Activated CD4-positive, alpha-beta memory T cell treated with anti-CD3 and anti-CD28 coated beads, Interleukin-2, amount 10 ng/mL, durations not matched to agents 7 days and 5 days (primary cell): ENCODE results near the gene CREG2. TPM values are rescaled to one million over a fixed set of nuclear protein-coding genes. Genes with fewer than 3 reads are reported as not detected.
A peak's percentile ranks its signal among the peaks of the same experiment; 100 is the strongest.

Experiments used
- CTCF ChIA-PET: fragments of 350-600 bp; sonication (Branson Sonifier 250); formaldehyde crosslinking; loops from one replicate; lab custom pipeline; 2021; ENCODE audit warnings: antibody characterized with exemption, inconsistent platforms; lab: Charles Lee
- POLR2A ChIA-PET: fragments of 350-600 bp; sonication (Branson Sonifier 250); formaldehyde crosslinking; loops from one replicate; lab custom pipeline; 2021; ENCODE audit warnings: antibody characterized with exemption; lab: Charles Lee
- DNase-seq: peaks from one replicate; pipeline ENCODE4 v3.0.0-alpha.2; 2020
- H3K27ac Mint-ChIP-seq: one replicate; pipeline ENCODE4 v1.8.0; 2021; ENCODE audit warnings: mild to moderate bottlenecking, mixed read lengths
- H3K27me3 Mint-ChIP-seq: one replicate; pipeline ENCODE4 v1.8.0; 2021; ENCODE audit warnings: mixed read lengths
- H3K36me3 Mint-ChIP-seq: one replicate; pipeline ENCODE4 v1.8.0; 2021; ENCODE audit warnings: low read depth, mixed read lengths
- H3K4me1 Mint-ChIP-seq: one replicate; pipeline ENCODE4 v1.8.0; 2021; ENCODE audit warnings: mixed read lengths
- H3K4me3 Mint-ChIP-seq: one replicate; pipeline ENCODE4 v1.8.0; 2021; ENCODE audit warnings: mild to moderate bottlenecking, mixed read lengths
- H3K9me3 Mint-ChIP-seq: one replicate; pipeline ENCODE4 v1.8.0; 2021; ENCODE audit warnings: mixed read lengths
- total RNA-seq, 2 experiments: library from RNA; stranded (reverse); gene quantifications; one replicate each; pipeline ENCODE4 v1.2.3, GENCODE V29; 2021

CREG2 gene
- total RNA-seq, 2 experiments from 2014 or later: 0.65 to 0.98 TPM

DNA sequence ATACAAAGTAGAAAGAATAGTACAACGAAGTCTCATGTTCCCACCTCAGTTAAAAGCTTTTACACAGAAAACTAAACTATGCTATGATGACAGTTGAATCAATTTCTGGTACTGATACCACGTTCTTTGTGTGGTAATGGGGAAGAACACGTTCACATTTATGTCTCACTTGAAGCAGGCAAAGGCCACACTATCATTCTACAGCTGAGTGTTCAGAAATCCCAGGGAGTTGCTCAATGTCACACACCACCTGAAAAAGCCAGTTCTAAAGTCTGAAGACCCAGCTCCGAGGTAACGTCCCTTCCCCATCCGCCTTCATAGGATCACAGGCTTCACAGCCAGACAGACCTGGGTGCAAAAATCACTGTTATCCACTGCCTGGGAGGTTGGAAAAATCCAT, 87.7 kb downstream of the CREG2 start:
- peaks cover 76% of the 10 kb centered on the region for H3K4me1 Mint-ChIP-seq
- no peaks in the 10 kb centered on the region for H3K27me3 Mint-ChIP-seq
- DNase-seq: no peak
- H3K9me3 Mint-ChIP-seq: no peaks in the 10 kb centered on the region
- POLR2A ChIA-PET: interaction anchor here (0.9 to 1.6 kb wide), 3 partner anchors 9 to 47 kb away, joined by 3 to 4 read pairs (median 4); partner anchors contain the start of genes CNOT11 and RNF149
- no peak overlapping the region for H3K4me3 Mint-ChIP-seq
- H3K36me3 Mint-ChIP-seq: peaks cover 73% of the 10 kb centered on the region
- H3K27ac Mint-ChIP-seq: peak overlapping the region; percentile 12
- CTCF ChIA-PET: interaction anchor here (1.5 kb wide), 2 partner anchors 23 to 43 kb away, joined by 4 to 5 read pairs; no protein-coding TSS in a partner anchor

DNA sequence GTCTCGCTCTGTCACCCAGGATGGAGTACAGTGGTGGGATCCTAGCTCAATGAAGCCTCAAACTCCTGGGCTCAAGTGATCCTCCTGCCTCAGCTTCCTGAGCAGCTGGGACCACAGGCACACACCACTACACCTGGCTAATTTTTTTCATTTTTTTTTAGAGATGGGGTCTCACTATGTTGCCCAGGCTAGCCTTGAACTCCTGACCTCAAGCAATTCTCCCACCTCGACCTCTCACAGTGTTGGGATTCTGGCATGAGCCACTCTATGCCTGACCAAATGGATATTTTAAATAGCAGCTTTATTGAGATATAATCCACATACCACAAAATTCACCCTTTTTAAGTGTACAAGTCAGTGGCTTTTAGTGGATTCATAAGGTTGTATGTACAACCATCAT, 89.9 kb downstream of the CREG2 start:
- H3K4me1 Mint-ChIP-seq: peaks cover 62% of the 10 kb centered on the region
- H3K36me3 Mint-ChIP-seq: peaks cover 74% of the 10 kb centered on the region
- ChIA-PET CTCF (interaction anchor here (1.5 kb wide), 1 partner anchor 45 kb away, joined by 4 read pairs; no protein-coding TSS in a partner anchor), POLR2A (no interaction called here)
- DNase-seq: no peak
- H3K27ac Mint-ChIP-seq: no peak overlapping the region
- no peaks in the 10 kb centered on the region for H3K27me3 Mint-ChIP-seq
- no peaks in the 10 kb centered on the region for H3K9me3 Mint-ChIP-seq
- no peak overlapping the region for H3K4me3 Mint-ChIP-seq

DNA sequence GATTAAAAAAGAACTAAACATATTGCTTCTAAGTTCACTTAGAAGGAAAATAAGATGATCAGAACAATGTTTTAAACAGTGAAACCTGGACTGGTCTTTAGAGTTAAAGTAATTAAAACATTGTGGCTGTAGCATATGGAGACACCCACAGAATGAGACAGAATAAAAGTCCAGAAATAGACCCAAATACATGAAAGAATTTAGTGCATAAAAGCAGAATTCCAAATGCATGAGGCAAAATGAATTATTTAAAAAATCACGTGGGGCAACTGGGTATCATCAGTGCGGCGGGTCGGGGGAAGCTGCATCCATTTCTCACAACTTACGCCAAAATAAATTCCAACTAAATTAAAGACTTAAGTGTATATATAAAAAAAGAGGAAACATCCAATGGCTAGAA, 90.9 kb downstream of the CREG2 start:
- POLR2A ChIA-PET: interaction anchor here (0.6 kb wide), 1 partner anchor 44 kb away, joined by 3 read pairs; the partner anchor contains the start of gene CNOT11
- CTCF ChIA-PET: interaction anchor here (1.5 kb wide), 1 partner anchor 46 kb away, joined by 4 read pairs; no protein-coding TSS in a partner anchor

DNA sequence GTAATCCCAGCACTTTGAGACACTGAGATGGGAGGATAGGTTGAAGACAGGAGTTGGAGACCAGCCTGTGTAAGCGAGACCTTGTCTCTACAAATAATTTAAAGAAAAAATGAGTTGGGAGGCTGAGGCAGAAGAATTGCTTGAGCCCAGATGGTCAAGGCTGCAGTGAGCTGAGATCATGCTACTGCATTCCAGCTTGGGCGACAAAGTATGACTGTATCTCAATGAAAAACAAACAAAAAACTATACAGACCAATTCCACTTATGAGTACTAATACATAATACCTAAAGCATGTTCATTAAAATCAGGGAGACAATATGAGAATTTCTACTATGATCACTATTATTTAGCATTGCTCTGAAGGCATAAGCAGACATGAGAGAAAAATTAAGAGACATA, 91.4 kb downstream of the CREG2 start:
- POLR2A ChIA-PET: interaction anchor here (0.6 kb wide), 1 partner anchor 43 kb away, joined by 3 read pairs; the partner anchor contains the start of gene CNOT11
- DNase-seq: no peak
- Mint-ChIP-seq H3K4me3 (no peak overlapping the region), H3K27ac (no peak overlapping the region), H3K9me3 (no peaks in the 10 kb centered on the region), H3K4me1 (peaks cover 50% of the 10 kb centered on the region), H3K36me3 (peaks cover 67% of the 10 kb centered on the region), H3K27me3 (no peaks in the 10 kb centered on the region)
- CTCF ChIA-PET: interaction anchor here (0.5 to 1.5 kb wide), 2 partner anchors 46 to 90 kb away, joined by 3 to 4 read pairs; no protein-coding TSS in a partner anchor

More for the DNA sequence above, 90.9 kb downstream of the CREG2 start:
- Mint-ChIP-seq H3K36me3 (peaks cover 69% of the 10 kb centered on the region), H3K9me3 (no peaks in the 10 kb centered on the region), H3K27ac (no peak overlapping the region), H3K4me3 (no peak overlapping the region), H3K27me3 (no peaks in the 10 kb centered on the region), H3K4me1 (peaks cover 52% of the 10 kb centered on the region)
- no peak for DNase-seq

Other genes starting within 250 kb of the CREG2 start
- gene TBC1D8, start 236.1 kb downstream of the CREG2 start, total RNA-seq: under 1 TPM; 0.58 to 0.63 TPM
- 10 to 100 TPM; 60.3 to 65.9 TPM for gene CNOT11, start 134.6 kb downstream of the CREG2 start, total RNA-seq
- gene RNF149, start 78.8 kb downstream of the CREG2 start, total RNA-seq: 100 to 1,000 TPM; 115 to 116 TPM
- gene RFX8, start 87.6 kb upstream of the CREG2 start, total RNA-seq: 1 to 10 TPM; 1.7 to 2.6 TPM